H1 (cell line): ENCODE measurements around the gene MSI2. TPM values are rescaled to one million over a fixed set of nuclear protein-coding genes. Genes with fewer than 3 reads are reported as not detected.

Source experiments
- CTCF ChIA-PET: fragments of 300-600 bp; sonication (Branson Sonifier 250); formaldehyde crosslinking; loops from one replicate; lab custom pipeline; 2021; ENCODE audit not compliant: partially characterized antibody; lab: Charles Lee
- POLR2A ChIA-PET: fragments of 300-600 bp; sonication (Branson Sonifier 250); formaldehyde crosslinking; loops from one replicate; lab custom pipeline; 2021; ENCODE audit warnings: inconsistent platforms; ENCODE audit not compliant: partially characterized antibody; lab: Charles Lee
- DNase-seq, 2 experiments: peaks; one replicate each; pipeline versions ENCODE4 v3.0.0 to v3.0.0-alpha.2; 2010 to 2022; ENCODE audit warnings: low spot score in 2 of 2, low read depth in 1 of 2, mixed read lengths in 1 of 2
- FAIRE-seq: peaks from 2 replicates; lab custom pipeline; 2011; peaks lifted over from hg19 to GRCh38; lab: Jason Lieb, UNC
- H2AFZ ChIP-seq: 2 replicates; pipeline ENCODE4 v1.8.1; 2012; ENCODE audit warnings: low read length, inconsistent platforms
- H2AK5ac ChIP-seq: 2 replicates; pipeline ENCODE4 v1.6.1; 2013; ENCODE audit warnings: low read depth, low read length
- H2BK120ac ChIP-seq: replicated peaks from 2 replicates; pipeline ENCODE3; 2013; ENCODE audit warnings: low read depth, low read length, inconsistent platforms
- H2BK12ac ChIP-seq: 2 replicates; pipeline ENCODE4 v1.6.1; 2013; ENCODE audit warnings: low read depth, low read length
- H2BK15ac ChIP-seq: 2 replicates; pipeline ENCODE4 v1.6.1; 2013; ENCODE audit warnings: low read length
- H2BK20ac ChIP-seq: 2 replicates; pipeline ENCODE4 v1.6.1; 2013; ENCODE audit warnings: low read length
- H2BK5ac ChIP-seq: 2 replicates; pipeline ENCODE4 v1.6.1; 2013; ENCODE audit warnings: low read depth, low read length
- H3K14ac ChIP-seq: 2 replicates; pipeline ENCODE4 v1.6.1; 2013; ENCODE audit warnings: inconsistent platforms; ENCODE audit not compliant: insufficient read length
- H3K18ac ChIP-seq: 2 replicates; pipeline ENCODE4 v1.6.1; 2013; ENCODE audit warnings: low read length; ENCODE audit errors: extremely low read depth
- H3K23ac ChIP-seq: 2 replicates; pipeline ENCODE4 v1.6.1; 2013; ENCODE audit warnings: inconsistent platforms; ENCODE audit not compliant: insufficient read length
- H3K23me2 ChIP-seq: 2 replicates; pipeline ENCODE4 v1.6.1; 2013; ENCODE audit warnings: low read depth, low read length
- H3K27ac ChIP-seq: 2 replicates; pipeline ENCODE4 v1.6.1; 2011; ENCODE audit warnings: low read depth, low read length, inconsistent platforms
- H3K27me3 ChIP-seq, 4 experiments: replicated peaks in 1 of 4; 1 replicate in 1 of 4; 2 replicates in 3 of 4; pipeline versions ENCODE4 v1.6.1 to v1.8.1; 2011 to 2013; ENCODE audit warnings: low read length in 3 of 4, mild to moderate bottlenecking in 3 of 4, inconsistent platforms in 2 of 4, mixed read lengths in 2 of 4, moderate library complexity in 1 of 4; ENCODE audit not compliant: control insufficient read depth in 3 of 4, insufficient read depth in 3 of 4; ENCODE audit errors: extremely low read depth in 1 of 4
- H3K36me3 ChIP-seq, 4 experiments: 2 replicates each; pipeline versions ENCODE4 v1.6.1 to v1.8.1; 2011 to 2013; ENCODE audit warnings: mild to moderate bottlenecking in 4 of 4, low read length in 3 of 4, moderate library complexity in 2 of 4, control low read depth in 1 of 4, inconsistent platforms in 1 of 4; ENCODE audit not compliant: insufficient read depth in 4 of 4, control insufficient read depth in 2 of 4
- H3K4ac ChIP-seq: replicated peaks from 2 replicates; pipeline ENCODE3; 2013; ENCODE audit warnings: low read length, low read depth, mixed read lengths, inconsistent platforms; ENCODE audit not compliant: insufficient read length
- H3K4me1 ChIP-seq, 4 experiments: replicated peaks in 1 of 4; 1 replicate in 1 of 4; 2 replicates in 3 of 4; pipeline versions ENCODE4 v1.6.1 to v1.8.1; 2011 to 2013; ENCODE audit warnings: low read length in 3 of 4, inconsistent platforms in 2 of 4, mixed read lengths in 1 of 4; ENCODE audit not compliant: insufficient read depth in 4 of 4, control insufficient read depth in 3 of 4
- H3K4me2 ChIP-seq, 2 experiments: 2 replicates each; pipeline versions ENCODE4 v1.6.1 to v1.8.1; 2011 to 2013; ENCODE audit warnings: low read depth in 2 of 2, low read length in 2 of 2, control low read depth in 1 of 2, inconsistent platforms in 1 of 2, mild to moderate bottlenecking in 1 of 2; ENCODE audit not compliant: insufficient read depth in 1 of 2
- H3K4me3 ChIP-seq, 4 experiments: fragments of 200-600, 300-600 bp in 1 of 4; sonication (generic), shearing (Covaris generic), sonication (Bioruptor Twin) in 1 of 4; 2 replicates each; pipeline versions ENCODE4 v1.5.1 to v1.8.1; 2011 to 2016; ENCODE audit warnings: low read length in 4 of 4, low read depth in 3 of 4, control low read depth in 2 of 4, inconsistent platforms in 2 of 4, mild to moderate bottlenecking in 2 of 4, mixed read lengths in 1 of 4, moderate library complexity in 1 of 4; ENCODE audit not compliant: insufficient read depth in 2 of 4; ENCODE audit errors: extremely low read depth in 1 of 4
- H3K56ac ChIP-seq: replicated peaks from 2 replicates; pipeline ENCODE3; 2013; ENCODE audit warnings: low read depth, mild to moderate bottlenecking, mixed read lengths, low read length, inconsistent platforms; ENCODE audit not compliant: insufficient read length
- H3K79me1 ChIP-seq: 2 replicates; pipeline ENCODE4 v1.6.1; 2013; ENCODE audit warnings: low read depth, low read length, control low read depth
- H3K79me2 ChIP-seq, 2 experiments: 2 replicates each; pipeline versions ENCODE4 v1.6.1 to v1.8.1; 2012 to 2013; ENCODE audit warnings: low read length in 2 of 2, mild to moderate bottlenecking in 2 of 2, inconsistent platforms in 1 of 2; ENCODE audit not compliant: insufficient read depth in 2 of 2, control insufficient read depth in 1 of 2
- H3K9ac ChIP-seq, 4 experiments: replicated peaks in 1 of 4; 1 replicate in 1 of 4; 2 replicates in 3 of 4; pipeline versions ENCODE4 v1.6.1 to v1.8.1; 2011 to 2013; ENCODE audit warnings: low read depth in 3 of 4, low read length in 3 of 4, control low read depth in 2 of 4, mild to moderate bottlenecking in 2 of 4, moderate library complexity in 2 of 4, inconsistent platforms in 1 of 4; ENCODE audit errors: extremely low read depth in 1 of 4
- H3K9me3 ChIP-seq, 2 experiments: 2 replicates each; pipeline versions ENCODE4 v1.6.1 to v1.8.1; 2012 to 2013; ENCODE audit warnings: mild to moderate bottlenecking in 2 of 2, moderate library complexity in 2 of 2, control low read depth in 1 of 2, inconsistent platforms in 1 of 2, low read depth in 1 of 2, low read length in 1 of 2, mixed read lengths in 1 of 2; ENCODE audit not compliant: insufficient read depth in 2 of 2
- H4K20me1 ChIP-seq, 2 experiments: replicated peaks in 1 of 2; 2 replicates each; pipeline versions ENCODE3 to v1.8.1; 2011 to 2013; ENCODE audit warnings: inconsistent platforms in 2 of 2, low read length in 2 of 2, mild to moderate bottlenecking in 1 of 2; ENCODE audit not compliant: insufficient read depth in 2 of 2, control insufficient read depth in 1 of 2
- H4K5ac ChIP-seq: 2 replicates; pipeline ENCODE4 v1.6.1; 2013; ENCODE audit warnings: low read length, low read depth, mixed read lengths, inconsistent platforms; ENCODE audit not compliant: insufficient read length
- H4K8ac ChIP-seq: 2 replicates; pipeline ENCODE4 v1.8.0; 2013; ENCODE audit warnings: mild to moderate bottlenecking, moderate library complexity, low read length, inconsistent platforms; ENCODE audit not compliant: insufficient read depth; ENCODE audit errors: extremely low read depth
- H4K91ac ChIP-seq: replicated peaks from 2 replicates; pipeline ENCODE3; 2013; ENCODE audit warnings: low read length, mixed read lengths, inconsistent platforms; ENCODE audit not compliant: insufficient read length
- ATF2 ChIP-seq: IDR thresholded peaks from 2 replicates; pipeline ENCODE4 v1.6.1; 2012; ENCODE audit warnings: low read length, inconsistent platforms
- EGR1 ChIP-seq: IDR thresholded peaks from 2 replicates; pipeline ENCODE4 v1.6.1; 2011; ENCODE audit warnings: low read depth, low read length, borderline replicate concordance
- GTF2F1 ChIP-seq: IDR thresholded peaks from 2 replicates; pipeline ENCODE4 v1.6.1; 2012; ENCODE audit warnings: low read depth, low read length, improper control_type of control experiment, borderline replicate concordance
- KDM1A ChIP-seq: fragments of 200-600, 300-600 bp; sonication (generic); IDR thresholded peaks from 2 replicates; pipeline ENCODE4 v1.7.1; 2016; ENCODE audit warnings: mild to moderate bottlenecking, low read length, borderline replicate concordance
- MAFK ChIP-seq: IDR thresholded peaks from 2 replicates; pipeline ENCODE4 v1.6.1; 2012; ENCODE audit warnings: low read depth, mild to moderate bottlenecking, improper control_type of control experiment, low read length
- NANOG ChIP-seq: IDR thresholded peaks from 2 replicates; pipeline ENCODE4 v1.6.1; 2011; ENCODE audit warnings: low read length, low read depth, mild to moderate bottlenecking, inconsistent platforms; ENCODE audit not compliant: insufficient read depth, poor library complexity, severe bottlenecking
- PHF8 ChIP-seq: fragments of 200-600 bp; sonication (generic); conservative IDR thresholded peaks from 2 replicates; pipeline ENCODE4 v1.7.1; 2012; ENCODE audit warnings: low read depth, mild to moderate bottlenecking, inconsistent platforms, low read length, moderate library complexity
- POLR2AphosphoS5 ChIP-seq: IDR thresholded peaks from 2 replicates; pipeline ENCODE4 v1.6.1; 2011; ENCODE audit warnings: low read depth, low read length
- RFX5 ChIP-seq: IDR thresholded peaks from 2 replicates; pipeline ENCODE4 v1.6.1; 2011; ENCODE audit warnings: low read depth, low read length, improper control_type of control experiment, borderline replicate concordance
- SIX5 ChIP-seq: IDR thresholded peaks from 2 replicates; pipeline ENCODE4 v1.6.1; 2011; ENCODE audit warnings: mild to moderate bottlenecking, low read depth, low read length
- TAF7 ChIP-seq: optimal IDR thresholded peaks from 2 replicates; pipeline ENCODE3; 2011; ENCODE audit warnings: low read depth, mild to moderate bottlenecking, inconsistent platforms, low read length, moderate library complexity, borderline replicate concordance
- ZNF274 ChIP-seq: IDR thresholded peaks from 2 replicates; pipeline ENCODE4 v1.7.0; 2012; ENCODE audit warnings: low read length, borderline replicate concordance; ENCODE audit errors: extremely low read depth
- WGBS, 2 experiments: shearing (Covaris generic) in 1 of 2; methylation state at CpG; one replicate each; pipeline versions ENCODE4 v1.1.6 to v1.1.7; 2013 to 2015; ENCODE audit warnings: low lambda C conversion rate in 2 of 2, mixed read lengths in 2 of 2, inconsistent platforms in 1 of 2, low coverage in 1 of 2, missing lambda C conversion rate in 1 of 2; ENCODE audit not compliant: insufficient replicate concordance in 2 of 2, insufficient coverage in 1 of 2, insufficient read length in 1 of 2; ENCODE audit errors: extremely low coverage in 1 of 2, missing lambda C conversion rate in 1 of 2; 5-methylcytosine and 5-hydroxymethylcytosine counted together
- polyA plus RNA-seq, 7 experiments: library from polyadenylated mRNA; depleted of rRNA in 3 of 7; stranded (reverse) in 5 of 7; unstranded in 2 of 7; fragments of >200 nt in 5 of 7; fragments of 200-250 nt in 2 of 7; gene quantifications; 1 replicate in 5 of 7; 2 replicates in 1 of 7; 4 replicates in 1 of 7; pipeline versions ENCODE4 v1.2.1 to v1.2.3, GENCODE V29; 2011 to 2013; ENCODE audit warnings: missing spikeins in 2 of 7, mixed read lengths in 2 of 7
- total RNA-seq: library from RNA; stranded (reverse); fragmentation: NEBNext Ultra II Directional; extraction: Animal tissue kit (Norgen Biotek cat#: 25700); gene quantifications from 2 replicates; pipeline ENCODE4 v1.2.1, GENCODE V29; 2021

Gene MSI2
- total and polyA plus RNA-seq, 2 of the 8 experiments (the other 6 are each of a cell fraction or from before 2014, with no cell fraction given) = 36.7 to 80.6 TPM

DNA sequence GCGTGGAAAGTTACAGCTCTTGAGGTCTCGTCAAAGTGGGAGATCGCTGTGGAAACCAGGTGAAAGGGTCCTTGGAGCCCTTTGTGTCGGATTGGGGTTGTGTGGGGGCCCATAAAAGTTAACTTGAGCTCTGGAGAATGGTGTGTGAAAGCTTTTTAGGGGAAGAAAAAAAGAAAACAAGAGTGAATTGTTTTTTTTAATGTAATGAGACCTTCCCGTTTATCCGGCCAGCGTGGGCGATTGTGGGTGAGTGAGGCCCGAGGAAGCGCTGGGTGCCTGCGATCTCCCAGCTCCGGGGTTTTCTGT is 150.6 kb downstream of the MSI2 start:
- no peaks in the 10 kb centered on the region; the same call in 1 of the 2 replicates for H3K23me2 ChIP-seq
- H3K79me1 ChIP-seq = peaks cover 4% of the 10 kb centered on the region
- POLR2A ChIA-PET = interaction anchor here (1.0 to 1.2 kb wide), 3 partner anchors 11 to 77 kb away, joined by 3 read pairs; no protein-coding TSS in a partner anchor
- H4K20me1 ChIP-seq = peaks cover 3 to 4% of the 10 kb centered on the region in 2 experiments
- H4K91ac ChIP-seq = no peak overlapping the region
- peaks cover 12 to 27% (median 26%) of the 10 kb centered on the region in 4 experiments for H3K4me1 ChIP-seq
- H3K27me3 ChIP-seq = no peaks in the 10 kb centered on the region
- no peak overlapping the region for H4K8ac ChIP-seq
- 0 out of 2 replicates have a peak overlapping the region, but pooled peaks have one; percentile 72 for H2BK15ac ChIP-seq
- H3K27ac ChIP-seq = peak overlapping the region; percentile 62; the same call in 1 of the 2 replicates
- no peak overlapping the region for H3K4me3 ChIP-seq
- 0 out of 4 replicates have a peak overlapping the region, but pooled peaks of 1 of the 2 experiments have one; percentile 71 for H3K4me2 ChIP-seq
- H3K14ac ChIP-seq = no peak overlapping the region
- H2BK120ac ChIP-seq = no peak overlapping the region
- no peak overlapping the region for H2BK12ac ChIP-seq
- CTCF ChIA-PET = interaction anchor here (0.7 to 3.5 kb wide), 7 partner anchors 10 to 286 kb away, joined by 3 to 14 read pairs (median 4); no protein-coding TSS in a partner anchor
- no peak overlapping the region for H3K23ac ChIP-seq
- no peak overlapping the region for H2AFZ ChIP-seq
- H3K9me3 ChIP-seq = no peaks in the 10 kb centered on the region
- no peak overlapping the region for H3K4ac ChIP-seq
- H3K36me3 ChIP-seq = 0 out of 8 replicates have a peak, but pooled peaks cover 0 to 2% (median 0%) of the 10 kb centered on the region in 4 experiments
- FAIRE-seq (no peak), DNase-seq (no peak)
- H3K56ac ChIP-seq = no peak overlapping the region
- H3K18ac ChIP-seq = 0 out of 2 replicates have a peak overlapping the region, but pooled peaks have one; percentile 0
- 0 out of 2 replicates have a peak overlapping the region, but pooled peaks have one; percentile 86 for H2BK5ac ChIP-seq
- 90% methylated on average over 12 of the region's 12 CpGs; no CpG with 5 or more reads in 1 of the 2 experiments for WGBS, 2 experiments
- H2BK20ac ChIP-seq = no peak overlapping the region
- peaks cover 0 to 41% of the 10 kb centered on the region in 2 experiments; a peak in 2 of 4 replicates for H3K79me2 ChIP-seq
- H3K9ac ChIP-seq = no peak overlapping the region
- H2AK5ac ChIP-seq = no peak overlapping the region
- H4K5ac ChIP-seq = peak overlapping the region; percentile 20
- TF ChIP-seq GTF2F1 (no peak), PHF8 (no peak), POLR2AphosphoS5 (no peak), TAF7 (no peak), MAFK (no peak), KDM1A (no peak), ZNF274 (no peak), RFX5 (no peak), ATF2 (no peak), SIX5 (no peak), NANOG (no peak), EGR1 (no peak)
